ENCODE measurements around the gene OR8A1.

DNA sequence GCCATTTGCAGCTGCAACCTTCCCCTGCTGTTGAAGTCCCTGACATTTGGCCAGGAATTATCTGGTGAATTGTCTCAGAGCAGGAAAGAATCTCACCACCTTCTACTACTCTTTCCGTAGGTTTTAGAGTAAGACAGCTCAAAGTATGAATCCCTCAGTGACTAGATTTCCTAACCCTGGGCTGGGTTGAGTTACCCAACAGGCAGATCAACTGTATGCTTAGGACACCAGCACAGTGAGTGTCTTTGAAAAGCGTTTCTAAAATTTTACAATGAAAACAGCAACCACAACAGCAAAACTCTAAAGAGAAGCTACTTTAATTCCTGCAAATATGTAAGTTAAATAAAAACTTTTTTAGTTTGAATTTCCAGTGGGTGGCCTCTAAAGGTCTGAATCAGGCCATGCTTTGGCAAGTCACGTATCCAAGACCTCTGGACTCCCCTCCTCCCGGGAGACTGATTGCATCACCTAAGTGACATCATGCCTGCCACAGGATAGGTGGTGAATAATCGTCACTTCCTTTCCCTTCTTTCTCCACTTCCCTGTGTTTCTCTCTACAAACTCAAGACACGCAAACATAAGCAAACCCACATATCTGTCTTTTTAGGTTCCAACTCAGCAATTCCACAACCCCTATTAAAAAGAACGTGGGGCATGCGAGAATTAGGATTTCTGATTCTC is 34.1 kb upstream of the OR8A1 start:
- no peak for TF ChIP-seq RAD21 (IDR thresholded peaks at IDR 0.05)
- TF ChIP-seq, protein P1, sequence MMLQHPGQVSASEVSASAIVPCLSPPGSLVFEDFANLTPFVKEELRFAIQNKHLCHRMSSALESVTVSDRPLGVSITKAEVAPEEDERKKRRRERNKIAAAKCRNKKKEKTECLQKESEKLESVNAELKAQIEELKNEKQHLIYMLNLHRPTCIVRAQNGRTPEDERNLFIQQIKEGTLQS (IDR thresholded peaks at IDR 0.05) = no peak
- TF ChIP-seq, protein P2, sequence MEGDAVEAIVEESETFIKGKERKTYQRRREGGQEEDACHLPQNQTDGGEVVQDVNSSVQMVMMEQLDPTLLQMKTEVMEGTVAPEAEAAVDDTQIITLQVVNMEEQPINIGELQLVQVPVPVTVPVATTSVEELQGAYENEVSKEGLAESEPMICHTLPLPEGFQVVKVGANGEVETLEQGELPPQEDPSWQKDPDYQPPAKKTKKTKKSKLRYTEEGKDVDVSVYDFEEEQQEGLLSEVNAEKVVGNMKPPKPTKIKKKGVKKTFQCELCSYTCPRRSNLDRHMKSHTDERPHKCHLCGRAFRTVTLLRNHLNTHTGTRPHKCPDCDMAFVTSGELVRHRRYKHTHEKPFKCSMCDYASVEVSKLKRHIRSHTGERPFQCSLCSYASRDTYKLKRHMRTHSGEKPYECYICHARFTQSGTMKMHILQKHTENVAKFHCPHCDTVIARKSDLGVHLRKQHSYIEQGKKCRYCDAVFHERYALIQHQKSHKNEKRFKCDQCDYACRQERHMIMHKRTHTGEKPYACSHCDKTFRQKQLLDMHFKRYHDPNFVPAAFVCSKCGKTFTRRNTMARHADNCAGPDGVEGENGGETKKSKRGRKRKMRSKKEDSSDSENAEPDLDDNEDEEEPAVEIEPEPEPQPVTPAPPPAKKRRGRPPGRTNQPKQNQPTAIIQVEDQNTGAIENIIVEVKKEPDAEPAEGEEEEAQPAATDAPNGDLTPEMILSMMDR (IDR thresholded peaks at IDR 0.05; ENCODE audit: low read depth, low read length, missing input control) = no peak
- TF ChIP-seq SP1 (IDR thresholded peaks at IDR 0.05) = no peak
- TF ChIP-seq, protein P3, sequence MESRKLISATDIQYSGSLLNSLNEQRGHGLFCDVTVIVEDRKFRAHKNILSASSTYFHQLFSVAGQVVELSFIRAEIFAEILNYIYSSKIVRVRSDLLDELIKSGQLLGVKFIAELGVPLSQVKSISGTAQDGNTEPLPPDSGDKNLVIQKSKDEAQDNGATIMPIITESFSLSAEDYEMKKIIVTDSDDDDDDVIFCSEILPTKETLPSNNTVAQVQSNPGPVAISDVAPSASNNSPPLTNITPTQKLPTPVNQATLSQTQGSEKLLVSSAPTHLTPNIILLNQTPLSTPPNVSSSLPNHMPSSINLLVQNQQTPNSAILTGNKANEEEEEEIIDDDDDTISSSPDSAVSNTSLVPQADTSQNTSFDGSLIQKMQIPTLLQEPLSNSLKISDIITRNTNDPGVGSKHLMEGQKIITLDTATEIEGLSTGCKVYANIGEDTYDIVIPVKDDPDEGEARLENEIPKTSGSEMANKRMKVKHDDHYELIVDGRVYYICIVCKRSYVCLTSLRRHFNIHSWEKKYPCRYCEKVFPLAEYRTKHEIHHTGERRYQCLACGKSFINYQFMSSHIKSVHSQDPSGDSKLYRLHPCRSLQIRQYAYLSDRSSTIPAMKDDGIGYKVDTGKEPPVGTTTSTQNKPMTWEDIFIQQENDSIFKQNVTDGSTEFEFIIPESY (IDR thresholded peaks at IDR 0.05) = no peak
- no peak for TF ChIP-seq TAF1 (conservative IDR thresholded peaks at IDR 0.05)
- no peak for TF ChIP-seq GABPA (IDR thresholded peaks at IDR 0.05 in 1 of 2, conservative IDR thresholded peaks at IDR 0.05 in 1 of 2)
- TF ChIP-seq, protein P4, sequence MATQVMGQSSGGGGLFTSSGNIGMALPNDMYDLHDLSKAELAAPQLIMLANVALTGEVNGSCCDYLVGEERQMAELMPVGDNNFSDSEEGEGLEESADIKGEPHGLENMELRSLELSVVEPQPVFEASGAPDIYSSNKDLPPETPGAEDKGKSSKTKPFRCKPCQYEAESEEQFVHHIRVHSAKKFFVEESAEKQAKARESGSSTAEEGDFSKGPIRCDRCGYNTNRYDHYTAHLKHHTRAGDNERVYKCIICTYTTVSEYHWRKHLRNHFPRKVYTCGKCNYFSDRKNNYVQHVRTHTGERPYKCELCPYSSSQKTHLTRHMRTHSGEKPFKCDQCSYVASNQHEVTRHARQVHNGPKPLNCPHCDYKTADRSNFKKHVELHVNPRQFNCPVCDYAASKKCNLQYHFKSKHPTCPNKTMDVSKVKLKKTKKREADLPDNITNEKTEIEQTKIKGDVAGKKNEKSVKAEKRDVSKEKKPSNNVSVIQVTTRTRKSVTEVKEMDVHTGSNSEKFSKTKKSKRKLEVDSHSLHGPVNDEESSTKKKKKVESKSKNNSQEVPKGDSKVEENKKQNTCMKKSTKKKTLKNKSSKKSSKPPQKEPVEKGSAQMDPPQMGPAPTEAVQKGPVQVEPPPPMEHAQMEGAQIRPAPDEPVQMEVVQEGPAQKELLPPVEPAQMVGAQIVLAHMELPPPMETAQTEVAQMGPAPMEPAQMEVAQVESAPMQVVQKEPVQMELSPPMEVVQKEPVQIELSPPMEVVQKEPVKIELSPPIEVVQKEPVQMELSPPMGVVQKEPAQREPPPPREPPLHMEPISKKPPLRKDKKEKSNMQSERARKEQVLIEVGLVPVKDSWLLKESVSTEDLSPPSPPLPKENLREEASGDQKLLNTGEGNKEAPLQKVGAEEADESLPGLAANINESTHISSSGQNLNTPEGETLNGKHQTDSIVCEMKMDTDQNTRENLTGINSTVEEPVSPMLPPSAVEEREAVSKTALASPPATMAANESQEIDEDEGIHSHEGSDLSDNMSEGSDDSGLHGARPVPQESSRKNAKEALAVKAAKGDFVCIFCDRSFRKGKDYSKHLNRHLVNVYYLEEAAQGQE (IDR thresholded peaks at IDR 0.05) = no peak
- TF ChIP-seq, protein P5, sequence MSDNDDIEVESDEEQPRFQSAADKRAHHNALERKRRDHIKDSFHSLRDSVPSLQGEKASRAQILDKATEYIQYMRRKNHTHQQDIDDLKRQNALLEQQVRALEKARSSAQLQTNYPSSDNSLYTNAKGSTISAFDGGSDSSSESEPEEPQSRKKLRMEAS (IDR thresholded peaks at IDR 0.05) = no peak
- TF ChIP-seq YY1 (IDR thresholded peaks at IDR 0.05) = no peak
